ENCODE measurements around the gene NLGN1. TPM values are rescaled to one million over a fixed set of nuclear protein-coding genes. Genes with fewer than 3 reads are reported as not detected.
"Not testable (repeated sequence)": the region's sequence is repeated elsewhere in the genome, so short reads cannot be mapped to it uniquely, and the experiment has no call there.

NLGN1 gene
- total and polyA plus RNA-seq, 2 of the 13 experiments (the other 11 are each of a cell fraction or from before 2014, with no cell fraction given), result not detected

GRCh38 chr3:173440514-173440913 is 43.0 kb downstream of the NLGN1 start:
- ChIA-PET POLR2A (no interaction called here), CTCF (ENCODE audit: low intra/inter-chr PET ratio, low total read pairs) (no interaction called here)
- Histone ChIP-seq H3K36me3 (replicated peaks in 1 of 2; ENCODE audit: control insufficient read depth in 1 of 2, insufficient read depth in 2 of 2, low read length in 2 of 2) (no peaks in the 10 kb centered on the region), H4K20me1 (ENCODE audit: insufficient read depth, low read length) (no peaks in the 10 kb centered on the region), H3K27ac (ENCODE audit: extremely low read length, insufficient read depth, low read length) (no peak overlapping the region), H3K4me1 (ENCODE audit: insufficient read depth, low read length) (no peaks in the 10 kb centered on the region), H3K4me3 (replicated peaks in 1 of 3; ENCODE audit: insufficient read depth in 1 of 3, low read depth in 2 of 3, low read length in 3 of 3) (no peak overlapping the region), H2AFZ (ENCODE audit: low read length) (no peak overlapping the region), H3K79me2 (ENCODE audit: insufficient read depth, low read length) (no peaks in the 10 kb centered on the region), H3K9ac (ENCODE audit: insufficient read depth, low read depth, low read length) (no peak overlapping the region), H3K9me3 (ENCODE audit: low read length) (no peaks in the 10 kb centered on the region), H3K27me3 (ENCODE audit: control insufficient read depth in 1 of 2, insufficient read depth in 2 of 2, low read length in 2 of 2) (no peaks in the 10 kb centered on the region), H3K4me2 (ENCODE audit: low read depth, low read length) (no peak overlapping the region)
- TF ChIP-seq NKX3-1 (CRISPR knock-in tag; IDR thresholded peaks at IDR 0.05), result no peak
- no peak for TF ChIP-seq ATAD3A (CRISPR knock-in tag; IDR thresholded peaks at IDR 0.05)
- TF ChIP-seq ZNF672 (CRISPR knock-in tag; IDR thresholded peaks at IDR 0.05), result no peak
- TF ChIP-seq KDM5A (IDR thresholded peaks at IDR 0.05; ENCODE audit: borderline replicate concordance, low read length), result no peak
- no peak for TF ChIP-seq ZNF652 (CRISPR knock-in tag; IDR thresholded peaks at IDR 0.05; ENCODE audit: borderline replicate concordance, low read depth)
- TF ChIP-seq TRIM22 (IDR thresholded peaks at IDR 0.05), result no peak
- no peak for TF ChIP-seq CC2D1A (CRISPR knock-in tag; IDR thresholded peaks at IDR 0.05)
- TF ChIP-seq ZNF430 (CRISPR knock-in tag; IDR thresholded peaks at IDR 0.05), result no peak
- TF ChIP-seq FIP1L1 (IDR thresholded peaks at IDR 0.05; ENCODE audit: borderline replicate concordance, insufficient read depth, low read depth, low read length), result no peak
- no peak for TF ChIP-seq MTERF4 (CRISPR knock-in tag; IDR thresholded peaks at IDR 0.05)
- no peak for TF ChIP-seq CREB3 (CRISPR knock-in tag; IDR thresholded peaks at IDR 0.05)
- no peak for TF ChIP-seq ZNF709 (CRISPR knock-in tag; IDR thresholded peaks at IDR 0.05)
- no peak for TF ChIP-seq ZKSCAN5 (CRISPR knock-in tag; IDR thresholded peaks at IDR 0.05)
- TF ChIP-seq GMEB2 (CRISPR knock-in tag; IDR thresholded peaks at IDR 0.05; ENCODE audit: low read depth), result no peak
- WGBS (ENCODE audit: low lambda C conversion rate), result 3% methylated on average over 3 of the region's 3 CpGs
- no peak for FAIRE-seq
- no peak for DNase-seq (ENCODE audit: low spot score)
- ATAC-seq, result no peak
- in situ Hi-C loops (cut with HindIII; ENCODE audit: extremely low pct_ligation_motif_present, low pct_unique_long_range_greater_than_20kb) (no loop called here), intact Hi-C loops (cut with micrococcal nuclease; ENCODE audit: unreplicated experiment) (no loop called here)
- no TSS peak for BruUV-seq (replicated peaks)

- in situ Hi-C loops (cut with HindIII; ENCODE audit: extremely low pct_ligation_motif_present, low pct_unique_long_range_greater_than_20kb); H3K27me3 ChIP-seq (ENCODE audit: control insufficient read depth in 1 of 2, insufficient read depth in 2 of 2, low read length in 2 of 2); H3K9me3 ChIP-seq (ENCODE audit: low read length); H3K9ac ChIP-seq (ENCODE audit: insufficient read depth, low read depth, low read length); H2AFZ ChIP-seq (ENCODE audit: low read length); BruUV-seq (replicated peaks); H3K4me3 ChIP-seq (replicated peaks in 1 of 3; ENCODE audit: insufficient read depth in 1 of 3, low read depth in 2 of 3, low read length in 3 of 3); intact Hi-C loops (cut with micrococcal nuclease; ENCODE audit: unreplicated experiment); CTCF ChIA-PET (ENCODE audit: low intra/inter-chr PET ratio, low total read pairs); DNase-seq (ENCODE audit: low spot score); H4K20me1 ChIP-seq (ENCODE audit: insufficient read depth, low read length); H3K4me2 ChIP-seq (ENCODE audit: low read depth, low read length); FAIRE-seq; H3K36me3 ChIP-seq (replicated peaks in 1 of 2; ENCODE audit: control insufficient read depth in 1 of 2, insufficient read depth in 2 of 2, low read length in 2 of 2); H3K27ac ChIP-seq (ENCODE audit: extremely low read length, insufficient read depth, low read length); H3K79me2 ChIP-seq (ENCODE audit: insufficient read depth, low read length); ATAC-seq; H3K4me1 ChIP-seq (ENCODE audit: insufficient read depth, low read length); POLR2A ChIA-PET: not testable (repeated sequence)
- 0% methylated on average over 2 of the region's 10 CpGs for WGBS (ENCODE audit: low lambda C conversion rate)
These were observed 54.0 kb downstream of the NLGN1 start for GRCh38 chr3:173451561-173451960.
